Lower leg skin (tissue), 4 donors: ENCODE measurements around the gene ANKRD24. TPM values are rescaled to one million over a fixed set of nuclear protein-coding genes. Genes with fewer than 3 reads are reported as not detected.
A peak's percentile ranks its signal among the peaks of the same experiment; 100 is the strongest.
"Not testable (repeated sequence)": the region's sequence is repeated elsewhere in the genome, so short reads cannot be mapped to it uniquely, and the experiment has no call there.

Experiments
- DNase-seq, 2 donors: peaks; one replicate each; pipeline ENCODE4 v3.0.0-alpha.2; 2019; ENCODE audit warnings: low spot score in 2 of 2
- H3K4me3 ChIP-seq: fragments of 200-600 bp; sonication (generic); 2 replicates; pipeline ENCODE4 v1.5.1; 2017; ENCODE audit warnings: mild to moderate bottlenecking, low read depth; ENCODE audit not compliant: poor library complexity, severe bottlenecking
- CTCF ChIP-seq, 3 donors: fragments of 450-650 bp; IDR thresholded peaks; one replicate each; pipeline ENCODE4 v1.5.1; 2016; ENCODE audit warnings: antibody characterized with exemption in 3 of 3, mild to moderate bottlenecking in 3 of 3, moderate library complexity in 2 of 3
- POLR2A ChIP-seq, 2 donors: fragments of 450-650 bp; IDR thresholded peaks; one replicate each; pipeline ENCODE4 v1.6.1; 2016 to 2017; ENCODE audit warnings: antibody characterized with exemption in 2 of 2, mild to moderate bottlenecking in 1 of 2, moderate library complexity in 1 of 2
- WGBS, 2 donors: methylation state at CpG; one replicate each; pipeline ENCODE4 v1.1.5; 2018; 5-methylcytosine and 5-hydroxymethylcytosine counted together
- intact Hi-C: fragments of 100-400 bp; cut with DNase I; formaldehyde crosslinking; loops from one replicate; pipeline ENCODE4 v1.15.0; 2023; ENCODE audit warnings: low total_unique reads
- total RNA-seq, 4 donors: library from RNA; depleted of rRNA; stranded (reverse); fragments of >200 nt; gene quantifications; one replicate each; pipeline ENCODE4 v1.1.0, GENCODE V29; 2016

The ANKRD24 gene
- total RNA-seq, 4 donors from 2014 or later, result 0.22 to 3.2 (median 1.5) TPM; not detected in 1

GRCh38 chr19:4186087-4186993 is 3.9 kb downstream of the ANKRD24 start:
- intact Hi-C loops, result no loop called here
- TF ChIP-seq CTCF (IDR thresholded peaks at IDR 0.05) (peak in 1 of 3 donors; percentile 9), POLR2A (IDR thresholded peaks at IDR 0.05) (no peak)
- H3K4me3 ChIP-seq, result no peak overlapping the region
- WGBS, 2 donors, result 39 to 43% methylated on average over 22 of the region's 22 CpGs
- peak; percentile 35 to 91 for DNase-seq

- 91 to 94% methylated on average over 10 of the region's 10 CpGs for WGBS, 2 donors
- TF ChIP-seq CTCF (IDR thresholded peaks at IDR 0.05) (no peak), POLR2A (IDR thresholded peaks at IDR 0.05) (no peak)
- no peak for DNase-seq
- no peak overlapping the region for H3K4me3 ChIP-seq
- intact Hi-C loops, result no loop called here
Observed at GRCh38 chr19:4187313-4188122, 5.0 kb downstream of the ANKRD24 start.

- TF ChIP-seq CTCF (IDR thresholded peaks at IDR 0.05), result no peak
- no peak for TF ChIP-seq POLR2A (IDR thresholded peaks at IDR 0.05)
- no peak overlapping the region for H3K4me3 ChIP-seq
- DNase-seq, result no peak
- WGBS, 2 donors, result 70 to 72% methylated on average over 5 of the region's 5 CpGs
- intact Hi-C loops, result no loop called here
Observed at GRCh38 chr19:4189641-4190040, 7.2 kb downstream of the ANKRD24 start.

GRCh38 chr19:4192537-4192936 is 10.0 kb downstream of the ANKRD24 start:
- intact Hi-C loops, H3K4me3 ChIP-seq, DNase-seq: not testable (repeated sequence)
- WGBS, 2 donors, result 92 to 95% methylated on average over 3 of the region's 3 CpGs

GRCh38 chr19:4194353-4194752 is 11.9 kb downstream of the ANKRD24 start:
- WGBS, 2 donors, result 39 to 52% methylated on average over 7 of the region's 7 CpGs
- intact Hi-C loops, result no loop called here
- no peak overlapping the region for H3K4me3 ChIP-seq
- DNase-seq, result no peak
- no peak for TF ChIP-seq CTCF (IDR thresholded peaks at IDR 0.05)
- TF ChIP-seq POLR2A (IDR thresholded peaks at IDR 0.05), result no peak

GRCh38 chr19:4196009-4196408 is 13.5 kb downstream of the ANKRD24 start:
- no peak for DNase-seq
- TF ChIP-seq POLR2A (IDR thresholded peaks at IDR 0.05), result no peak
- TF ChIP-seq CTCF (IDR thresholded peaks at IDR 0.05), result no peak
- no peak overlapping the region for H3K4me3 ChIP-seq
- intact Hi-C loops, result no loop called here
- WGBS, 2 donors, result 82 to 87% methylated on average over 8 of the region's 8 CpGs
